ENCODE measurements around the gene UBE2E2. TPM values are rescaled to one million over a fixed set of nuclear protein-coding genes. Genes with fewer than 3 reads are reported as not detected.
"Not testable (repeated sequence)": the region's sequence is repeated elsewhere in the genome, so short reads cannot be mapped to it uniquely, and the experiment has no call there.

Gene UBE2E2
- total RNA-seq, 2 experiments from 2014 or later: 16.5 to 23.2 TPM

- POLR2A ChIA-PET: interaction anchor here (0.9 kb wide), 1 partner anchor 33 kb away, joined by 3 read pairs; no protein-coding TSS in a partner anchor
- no peaks in the 10 kb centered on the region for H3K27me3 Mint-ChIP-seq
Measured at GRCh38 chr3:23325466-23326065, 122.4 kb downstream of the UBE2E2 start.

GRCh38 chr3:23329471-23330105, 126.5 kb downstream of the UBE2E2 start:
- DNase-seq (no peak), ATAC-seq (no peak)
- Mint-ChIP-seq H3K9me3 (peaks cover 2% of the 10 kb centered on the region), H3K36me3 (ENCODE audit: low read depth) (peaks cover 6% of the 10 kb centered on the region), H3K4me3 (no peak overlapping the region), H3K27me3 (no peaks in the 10 kb centered on the region), H3K27ac (no peak overlapping the region), H3K4me1 (ENCODE audit: low read depth) (peaks cover 20% of the 10 kb centered on the region)
- TF ChIP-seq CTCF (IDR thresholded peaks at IDR 0.05): no peak
- ChIA-PET POLR2A (no interaction called here), CTCF (no interaction called here)
- intact Hi-C loops (cut with micrococcal nuclease): no loop called here

More at GRCh38 chr3:23325466-23326065, 122.4 kb downstream of the UBE2E2 start:
- TF ChIP-seq CTCF (IDR thresholded peaks at IDR 0.05): no peak
- Mint-ChIP-seq H3K36me3 (ENCODE audit: low read depth) (peaks cover 3% of the 10 kb centered on the region), H3K9me3 (peaks cover 4% of the 10 kb centered on the region), H3K4me3 (no peak overlapping the region), H3K27ac (no peak overlapping the region), H3K4me1 (ENCODE audit: low read depth) (peaks cover 27% of the 10 kb centered on the region)
- no peak for DNase-seq
- ATAC-seq: peak; percentile 42
- CTCF ChIA-PET: no interaction called here
- intact Hi-C loops (cut with micrococcal nuclease): no loop called here

- H3K4me1 Mint-ChIP-seq (ENCODE audit: low read depth): peaks cover 11% of the 10 kb centered on the region
- DNase-seq (no peak), ATAC-seq (no peak)
- H3K36me3 Mint-ChIP-seq (ENCODE audit: low read depth): peaks cover 6% of the 10 kb centered on the region
- ChIA-PET CTCF (no interaction called here), POLR2A (no interaction called here)
- intact Hi-C loops (cut with micrococcal nuclease): no loop called here
- peaks cover 2% of the 10 kb centered on the region for H3K9me3 Mint-ChIP-seq
- no peak overlapping the region for H3K27ac Mint-ChIP-seq
- TF ChIP-seq CTCF (IDR thresholded peaks at IDR 0.05): no peak
- H3K4me3 Mint-ChIP-seq: no peak overlapping the region
- H3K27me3 Mint-ChIP-seq: no peaks in the 10 kb centered on the region
Measured at GRCh38 chr3:23330568-23330967, 127.4 kb downstream of the UBE2E2 start.

GRCh38 chr3:23331141-23331935, 128.2 kb downstream of the UBE2E2 start:
- CTCF ChIA-PET: no interaction called here
- H3K9me3 Mint-ChIP-seq: peaks cover 2% of the 10 kb centered on the region
- TF ChIP-seq CTCF (IDR thresholded peaks at IDR 0.05): no peak
- H3K36me3 Mint-ChIP-seq (ENCODE audit: low read depth): peaks cover 6% of the 10 kb centered on the region
- no peak overlapping the region for H3K4me3 Mint-ChIP-seq
- DNase-seq: no peak
- ATAC-seq: no peak
- H3K27me3 Mint-ChIP-seq: no peaks in the 10 kb centered on the region
- H3K4me1 Mint-ChIP-seq (ENCODE audit: low read depth): peaks cover 7% of the 10 kb centered on the region
- intact Hi-C loops (cut with micrococcal nuclease): no loop called here
- no peak overlapping the region for H3K27ac Mint-ChIP-seq
- POLR2A ChIA-PET: no interaction called here

- peaks cover 3% of the 10 kb centered on the region for H3K36me3 Mint-ChIP-seq (ENCODE audit: low read depth)
- ChIA-PET CTCF (no interaction called here), POLR2A (no interaction called here)
- intact Hi-C loops (cut with micrococcal nuclease): no loop called here
- TF ChIP-seq CTCF (IDR thresholded peaks at IDR 0.05): no peak
- H3K4me3 Mint-ChIP-seq: no peak overlapping the region
- H3K27me3 Mint-ChIP-seq: no peaks in the 10 kb centered on the region
- no peak overlapping the region for H3K27ac Mint-ChIP-seq
- H3K4me1 Mint-ChIP-seq (ENCODE audit: low read depth): peaks cover 5% of the 10 kb centered on the region
- no peaks in the 10 kb centered on the region for H3K9me3 Mint-ChIP-seq
- no peak for DNase-seq
- no peak for ATAC-seq
Measured at GRCh38 chr3:23333633-23334032, 130.5 kb downstream of the UBE2E2 start.

GRCh38 chr3:23336853-23337252, 133.7 kb downstream of the UBE2E2 start:
- H3K9me3 Mint-ChIP-seq; POLR2A ChIA-PET; DNase-seq; H3K27me3 Mint-ChIP-seq; ATAC-seq; intact Hi-C loops (cut with micrococcal nuclease); H3K4me3 Mint-ChIP-seq; H3K27ac Mint-ChIP-seq; H3K36me3 Mint-ChIP-seq (ENCODE audit: low read depth): not testable (repeated sequence)
- peaks cover 17% of the 10 kb centered on the region for H3K4me1 Mint-ChIP-seq (ENCODE audit: low read depth)
- CTCF ChIA-PET: interaction anchor here (0.6 kb wide), 1 partner anchor 17 kb away, joined by 3 read pairs; no protein-coding TSS in a partner anchor
